ENCODE results near the gene KCTD10.

KCTD10 gene

DNA sequence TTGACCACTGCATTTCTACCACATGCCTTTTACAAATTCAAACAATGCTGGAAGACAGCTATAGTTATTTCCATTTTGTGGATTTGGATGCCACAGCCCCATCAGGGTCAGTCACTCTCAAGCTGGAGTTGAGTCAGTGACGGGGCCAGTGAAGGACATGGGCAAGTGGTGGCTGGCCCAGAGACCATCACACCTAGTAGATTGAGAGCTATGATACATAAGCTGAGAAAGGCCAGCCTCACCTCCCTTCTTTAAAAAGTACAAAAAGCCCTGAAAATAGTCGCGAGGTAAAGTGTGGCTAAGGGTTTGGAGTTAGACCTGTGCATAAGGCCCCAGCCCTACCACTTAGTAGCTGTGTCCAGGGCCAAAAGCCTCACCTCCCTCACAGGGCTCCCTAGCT lies 4.1 kb downstream of the KCTD10 start:
- no peak for DNase-seq

DNA sequence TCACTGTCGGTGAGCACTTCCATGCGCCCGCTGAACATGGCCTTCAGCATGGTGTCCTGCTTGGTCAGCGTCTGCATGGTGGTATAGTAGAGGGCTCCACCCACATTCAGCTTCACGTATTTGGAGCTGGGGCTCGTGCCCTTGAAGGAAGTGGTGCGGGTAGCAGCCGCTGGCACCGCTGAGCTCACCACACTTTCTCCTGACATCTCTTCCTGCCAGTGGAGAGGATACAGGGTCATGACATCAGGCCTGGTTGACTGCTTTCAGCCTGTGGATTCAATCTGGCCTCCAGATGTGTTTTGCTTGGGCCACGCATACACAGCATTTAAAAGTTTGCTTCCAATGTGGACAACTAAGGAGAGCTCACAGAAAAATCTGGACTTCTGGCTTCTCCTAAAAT lies 7.6 kb downstream of the KCTD10 start:
- DNase-seq, result no peak

DNA sequence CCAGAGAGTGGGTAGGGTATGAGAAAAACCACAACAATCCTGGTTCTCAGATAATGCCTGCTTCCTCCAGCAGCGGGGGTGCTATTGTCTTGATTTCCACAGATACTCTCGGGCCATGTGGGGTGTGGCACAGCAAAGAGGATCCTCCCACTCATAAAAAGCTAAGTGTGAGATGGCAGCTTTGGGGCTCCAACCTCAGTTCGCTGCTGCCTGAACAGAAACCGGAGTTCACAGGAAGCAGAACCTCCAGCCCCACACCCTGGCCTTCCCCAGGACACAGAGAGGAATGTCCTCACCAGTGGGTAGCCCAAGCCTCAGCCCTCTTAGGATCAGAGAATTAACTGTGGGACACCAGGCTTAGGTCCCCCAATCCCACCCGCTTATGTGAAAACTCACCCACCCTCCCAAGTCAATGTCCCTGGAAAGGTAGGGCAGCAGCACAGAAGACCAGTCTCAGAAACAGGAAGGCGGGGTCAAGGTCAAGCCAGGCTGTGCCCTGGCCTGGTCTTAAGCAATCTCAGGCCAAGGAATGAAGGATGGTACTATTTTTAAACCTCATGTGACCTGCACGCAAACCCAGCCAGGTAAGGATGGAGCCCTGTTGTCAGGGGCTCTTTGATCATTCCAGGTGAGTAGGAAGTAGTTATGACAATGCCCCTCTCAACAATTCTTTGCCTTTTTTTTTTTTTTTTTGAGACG lies 9.0 kb downstream of the KCTD10 start:
- DNase-seq, result no peak

DNA sequence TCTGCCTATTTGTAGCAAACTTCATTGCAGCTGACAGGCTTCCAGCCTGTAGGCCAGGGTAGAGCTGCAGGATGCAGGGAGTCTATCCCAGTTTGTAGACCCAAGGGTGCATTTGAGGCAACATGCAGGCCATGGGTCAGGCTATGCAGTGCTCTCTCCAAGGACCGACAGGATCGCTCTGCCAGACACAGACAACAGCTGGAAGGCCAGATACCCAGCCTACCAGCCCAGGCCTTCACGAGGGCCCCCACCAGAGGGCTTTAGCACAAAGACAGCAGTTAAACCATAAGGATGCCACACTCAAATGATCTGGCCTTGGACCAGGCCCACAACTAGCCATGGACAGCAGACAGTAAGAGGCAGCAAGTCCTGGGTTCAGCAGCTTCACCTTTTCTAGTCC lies 10.3 kb downstream of the KCTD10 start:
- no peak for DNase-seq

DNA sequence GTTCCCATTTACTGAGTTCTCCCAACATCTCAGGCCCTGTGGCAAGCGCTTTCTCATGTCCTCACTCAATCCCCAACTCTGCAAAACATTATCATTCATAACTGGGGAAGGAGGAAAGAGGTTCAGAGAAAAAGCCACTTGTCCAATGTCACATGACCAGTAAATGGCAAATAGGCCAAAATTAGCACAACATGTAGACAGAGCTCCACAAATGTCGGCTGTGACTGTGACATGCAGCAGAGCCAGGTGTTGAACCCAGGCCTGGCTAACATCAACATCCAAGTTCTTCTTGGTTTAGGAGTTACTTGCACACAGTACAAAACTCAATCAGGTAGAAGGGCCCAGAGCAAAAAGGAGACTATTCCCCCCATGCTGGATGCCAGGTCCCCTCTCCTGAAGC lies 10.8 kb downstream of the KCTD10 start:
- no peak for DNase-seq

DNA sequence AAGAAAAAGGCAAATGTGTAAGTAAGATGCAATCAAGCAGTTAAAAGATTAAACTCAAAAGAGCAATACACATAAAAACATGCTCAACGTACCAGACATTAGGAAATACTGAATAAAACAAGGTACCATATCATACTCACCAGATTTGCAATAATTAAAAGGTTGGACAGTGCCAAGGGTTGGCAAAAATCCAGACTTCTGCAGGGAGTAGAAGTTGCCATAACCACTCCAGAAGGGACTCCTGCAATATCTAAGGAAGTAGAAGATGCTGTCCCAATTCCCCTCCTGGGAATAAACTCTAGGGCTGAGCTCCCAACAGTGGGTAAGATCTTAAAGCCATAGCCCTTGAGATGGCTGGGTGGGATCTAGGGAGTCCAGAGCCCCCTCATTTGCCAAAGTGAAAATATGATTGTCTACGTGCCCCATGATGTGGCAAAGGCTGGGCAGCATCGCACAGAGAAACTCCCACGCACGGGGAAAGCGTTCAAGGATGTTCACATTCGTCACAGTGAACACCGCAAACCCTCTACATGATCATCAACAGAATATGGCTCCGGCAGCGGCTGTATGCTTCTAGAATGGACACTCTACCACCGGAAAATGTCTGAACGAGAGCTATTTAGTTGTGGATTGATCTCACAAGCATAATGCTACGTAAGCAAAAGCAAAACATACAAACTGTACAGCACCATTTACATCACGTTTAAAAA lies 12.3 kb downstream of the KCTD10 start:
- DNase-seq, result no peak

DNA sequence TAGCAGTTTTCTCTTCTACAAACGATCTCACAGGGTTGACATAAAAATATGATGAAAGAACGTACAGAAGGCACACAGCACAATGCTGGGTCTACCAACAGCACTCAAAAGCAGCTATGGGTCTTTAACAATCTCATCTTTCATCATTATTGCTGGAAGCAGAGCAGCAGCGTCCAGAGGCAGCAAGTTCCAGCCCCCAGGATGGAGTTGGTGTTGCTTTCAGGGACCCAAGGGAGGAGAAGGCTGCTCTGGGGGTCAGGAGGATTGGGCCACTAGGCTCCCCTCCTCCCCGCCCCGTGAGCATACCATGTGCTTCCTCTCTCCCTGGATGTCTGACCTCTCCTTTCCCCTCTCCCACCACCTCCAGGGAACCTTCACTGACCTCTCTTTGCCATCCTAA lies 13.3 kb downstream of the KCTD10 start:
- no peak for DNase-seq

DNA sequence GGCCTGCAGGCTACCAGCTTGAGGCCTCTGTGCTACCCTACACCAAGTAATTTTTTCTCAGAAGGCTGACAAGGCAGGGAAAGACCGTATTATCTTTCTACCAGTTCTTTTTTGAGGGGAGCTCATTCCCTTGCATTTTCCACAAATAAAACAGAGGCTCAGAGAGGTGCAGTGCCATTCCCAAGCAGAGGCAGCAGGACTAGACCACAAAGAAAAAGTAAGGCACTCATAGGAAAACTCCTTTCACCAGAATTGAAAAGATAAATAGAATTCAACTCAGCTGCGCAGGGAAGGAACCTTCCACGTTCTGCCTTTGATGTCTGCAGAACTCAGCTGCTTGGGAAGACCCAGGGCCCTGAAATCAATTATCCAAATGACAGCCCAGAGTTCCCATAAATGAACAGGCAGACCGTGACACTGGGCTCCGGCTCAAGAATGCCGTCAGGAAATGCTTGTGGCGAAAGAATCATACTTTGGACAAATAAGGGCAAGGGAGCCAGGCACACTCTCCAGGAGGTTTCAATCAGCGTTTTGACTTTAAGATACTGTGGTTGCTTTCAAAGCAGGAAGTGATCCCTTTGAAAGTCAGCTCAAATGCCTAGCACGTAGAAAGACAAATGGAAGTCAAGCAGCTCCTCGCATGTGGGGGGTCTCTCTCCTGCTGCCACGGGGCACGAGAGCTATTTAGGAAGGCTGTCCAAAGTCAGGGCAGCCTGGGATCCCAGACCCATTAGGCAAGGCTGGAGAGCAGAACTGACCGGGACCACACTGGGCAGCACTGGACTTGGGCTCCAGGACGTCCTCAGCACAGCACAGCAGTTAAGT lies 14.0 kb downstream of the KCTD10 start:
- no peak for DNase-seq

DNA sequence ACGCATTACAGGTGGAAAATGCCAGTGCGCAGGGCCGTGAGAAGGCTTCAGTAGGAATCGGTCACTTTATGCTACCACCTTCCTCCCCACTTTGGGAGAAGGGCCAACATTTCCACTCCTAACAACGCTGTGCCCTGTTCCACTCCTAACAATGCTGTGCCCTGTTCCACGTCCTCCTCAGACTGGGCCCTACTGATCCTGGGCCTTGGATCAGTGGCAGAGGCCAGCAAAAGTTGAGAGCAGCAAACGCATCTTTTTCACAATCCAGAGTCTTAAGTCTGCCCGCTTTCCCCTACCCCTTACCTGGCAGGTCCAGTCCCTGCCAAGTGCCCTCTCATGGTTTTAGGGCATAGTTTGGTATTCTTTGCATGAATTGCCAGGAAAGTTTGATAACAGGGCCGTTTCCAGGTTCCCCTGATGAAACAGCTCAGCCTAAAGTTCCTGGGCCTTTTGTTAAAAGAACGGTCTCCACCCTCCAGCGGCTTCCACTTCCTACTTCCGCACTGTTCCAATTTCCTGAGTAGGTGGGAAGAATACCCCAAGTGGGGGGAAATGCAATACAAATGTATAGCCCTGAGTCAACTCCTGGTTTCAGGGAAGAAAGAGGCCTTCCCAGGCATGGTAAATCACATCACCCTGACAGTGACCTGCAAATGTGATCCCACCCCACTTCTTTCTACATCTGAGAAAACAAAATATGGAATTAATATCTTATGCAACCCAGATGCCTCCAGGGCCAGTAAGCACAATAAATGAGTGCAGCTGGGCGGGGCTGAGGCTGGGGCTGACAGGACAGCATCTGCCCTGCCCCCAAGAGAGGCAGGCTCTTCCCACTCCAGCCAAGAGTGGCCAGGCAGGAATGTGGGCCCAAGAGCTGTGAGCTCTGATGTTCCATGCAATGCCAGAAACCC lies 15.0 kb downstream of the KCTD10 start:
- DNase-seq, result no peak

DNA sequence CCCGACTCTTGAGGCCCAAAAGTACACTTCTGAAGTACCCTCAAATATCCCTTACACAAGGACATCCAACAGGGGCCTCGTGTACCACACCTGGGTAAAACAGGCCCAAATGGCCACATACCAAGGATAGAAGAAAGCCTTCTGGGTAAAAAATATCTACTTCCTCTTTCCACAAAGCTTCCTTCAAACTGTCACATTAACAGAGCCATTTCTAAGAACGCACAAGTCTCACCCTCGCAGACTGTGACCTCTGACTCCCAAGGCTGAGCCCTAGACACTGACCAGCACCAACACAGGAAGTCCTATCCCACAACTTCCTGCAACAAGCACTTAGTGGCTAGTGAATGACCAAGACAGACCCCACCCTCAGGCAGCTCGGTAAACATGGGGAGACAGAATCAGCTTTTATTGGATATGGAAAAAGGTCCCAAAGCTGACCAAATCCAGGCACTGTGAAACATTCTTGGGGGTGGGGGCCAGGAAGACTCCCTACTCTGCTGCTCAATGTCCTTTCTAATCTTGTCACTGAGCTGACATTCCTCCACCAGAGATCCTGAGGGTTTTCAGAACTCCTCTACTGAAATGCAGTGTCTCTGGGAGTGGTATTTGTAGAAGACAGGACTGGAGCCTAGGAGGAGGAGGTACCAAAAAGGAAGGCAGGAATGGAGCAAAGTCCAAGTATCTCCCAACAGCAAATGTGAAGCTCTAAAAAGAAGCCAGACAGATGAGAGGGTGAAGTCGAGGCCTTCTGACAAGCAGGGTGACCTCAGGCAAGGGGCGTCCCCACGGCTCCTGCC lies 15.9 kb downstream of the KCTD10 start:
- no peak for DNase-seq

DNA sequence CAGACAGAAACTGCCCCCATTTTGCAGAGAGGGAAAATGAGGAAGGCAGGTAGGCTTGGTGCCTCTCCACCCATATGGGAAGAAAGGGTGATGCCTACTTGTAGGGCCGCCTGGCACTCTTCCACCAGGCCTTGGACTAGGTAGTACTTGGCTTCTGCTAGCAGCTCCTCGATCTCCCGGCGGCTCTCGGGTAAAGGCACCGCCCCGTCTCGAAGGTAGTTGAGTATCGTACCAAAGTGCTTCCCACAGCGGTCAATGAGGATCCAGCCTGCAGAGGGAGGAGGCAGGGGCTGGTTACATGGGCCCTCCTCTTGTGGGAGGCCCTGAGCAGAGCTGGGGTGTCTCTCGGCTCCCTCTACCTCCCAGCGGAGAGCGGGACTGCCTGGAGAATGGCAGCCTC lies 16.6 kb downstream of the KCTD10 start:
- DNase-seq, result no peak

DNA sequence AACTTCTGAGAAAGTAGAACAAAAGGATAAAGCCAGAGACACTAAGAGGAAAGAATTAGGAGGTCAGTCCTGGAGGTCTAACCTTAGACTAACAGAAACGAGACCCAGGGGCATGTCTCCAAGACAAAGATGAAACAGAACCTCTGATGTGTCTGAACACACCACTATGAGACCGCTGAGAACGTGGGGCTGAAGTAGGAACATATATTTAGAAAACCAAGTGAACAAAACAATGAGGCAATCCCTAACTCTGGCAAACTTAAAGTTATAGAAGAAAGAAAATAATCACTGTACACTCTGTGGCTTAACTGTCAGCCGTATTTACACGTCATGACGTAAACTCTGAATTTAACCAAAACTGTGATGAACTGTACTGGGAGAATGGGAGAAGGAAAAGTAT lies 17.9 kb downstream of the KCTD10 start:
- DNase-seq, result no peak

DNA sequence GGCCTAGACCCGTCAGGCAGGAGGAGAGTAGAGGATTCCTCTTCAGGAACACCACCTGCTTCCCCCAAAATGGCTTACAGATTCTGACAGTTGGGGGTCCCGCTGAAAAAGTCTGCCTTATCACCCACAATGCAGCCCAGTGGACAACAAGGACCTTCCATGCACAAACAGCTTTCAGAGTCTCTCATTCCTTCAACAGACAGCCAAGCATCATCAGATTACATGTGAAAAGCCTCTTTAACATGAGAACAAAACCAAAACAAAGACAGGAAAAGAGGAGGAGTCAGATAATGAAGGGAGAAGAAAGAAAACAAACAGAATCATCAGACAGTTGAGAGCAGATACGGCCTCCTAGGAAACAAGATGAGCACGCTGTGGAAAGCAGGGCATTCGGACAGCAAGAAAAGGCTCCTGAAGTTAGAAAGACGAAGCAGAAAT lies 18.3 kb downstream of the KCTD10 start:
- no peak for DNase-seq

DNA sequence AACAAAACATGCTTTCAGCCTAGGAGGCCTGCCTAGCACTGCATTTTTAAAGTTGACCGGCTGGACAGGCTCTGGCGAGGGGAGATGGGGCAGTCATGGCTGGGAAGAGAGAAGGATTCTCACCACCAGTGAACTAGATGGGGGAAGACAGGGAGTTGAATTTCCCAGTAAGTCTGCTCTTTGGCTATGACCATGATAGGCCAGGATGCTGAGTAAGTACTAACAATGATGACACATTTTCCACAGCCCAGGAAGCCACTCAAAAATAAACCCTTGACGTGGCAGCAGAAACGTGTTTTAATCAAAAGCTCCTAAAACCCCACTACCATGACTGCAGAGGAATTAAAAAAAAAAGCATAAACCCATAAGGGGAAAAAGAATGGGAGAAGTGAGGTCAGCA lies 19.0 kb downstream of the KCTD10 start:
- DNase-seq, result no peak

DNA sequence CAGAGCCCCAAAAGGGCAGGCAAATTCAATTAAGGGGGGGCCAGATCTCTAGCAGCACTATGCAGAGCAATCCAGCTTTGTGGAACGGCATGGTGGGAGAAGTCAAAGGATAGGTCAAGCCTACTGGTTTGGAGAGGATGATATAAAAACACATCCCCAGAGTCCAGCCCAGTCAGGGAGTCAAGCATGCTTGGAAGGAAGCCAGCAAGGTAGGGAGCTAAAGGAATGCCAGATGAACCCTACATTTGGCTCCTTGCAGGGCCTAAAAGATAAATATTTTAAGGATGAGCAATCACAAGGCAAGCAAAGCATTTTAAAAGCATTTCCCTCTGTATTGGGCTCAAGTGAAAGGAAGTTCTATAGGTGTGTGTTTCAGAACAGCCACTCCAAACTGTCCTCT lies 21.4 kb downstream of the KCTD10 start:
- no peak for DNase-seq

DNA sequence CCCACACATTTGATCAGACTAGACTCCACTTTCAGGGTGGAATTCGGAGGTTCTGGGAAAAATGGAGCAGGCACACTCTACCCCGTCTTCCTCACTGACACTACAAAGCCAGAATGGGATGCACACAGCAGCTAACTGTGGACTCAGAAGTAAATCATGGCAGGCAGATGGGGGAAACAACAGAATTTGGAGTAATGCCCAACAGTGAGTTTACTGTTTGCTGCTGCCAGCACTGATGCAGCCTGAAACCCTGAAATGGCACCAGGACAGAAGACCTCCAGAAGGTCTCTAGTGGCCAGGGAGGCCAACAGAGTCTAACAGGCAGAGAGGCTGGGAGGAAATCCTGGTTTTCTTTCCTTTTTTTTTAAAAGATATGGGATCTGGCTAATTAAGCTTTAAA lies 24.6 kb downstream of the KCTD10 start:
- DNase-seq, result peak in 1 of 2 experiments; percentile 33

DNA sequence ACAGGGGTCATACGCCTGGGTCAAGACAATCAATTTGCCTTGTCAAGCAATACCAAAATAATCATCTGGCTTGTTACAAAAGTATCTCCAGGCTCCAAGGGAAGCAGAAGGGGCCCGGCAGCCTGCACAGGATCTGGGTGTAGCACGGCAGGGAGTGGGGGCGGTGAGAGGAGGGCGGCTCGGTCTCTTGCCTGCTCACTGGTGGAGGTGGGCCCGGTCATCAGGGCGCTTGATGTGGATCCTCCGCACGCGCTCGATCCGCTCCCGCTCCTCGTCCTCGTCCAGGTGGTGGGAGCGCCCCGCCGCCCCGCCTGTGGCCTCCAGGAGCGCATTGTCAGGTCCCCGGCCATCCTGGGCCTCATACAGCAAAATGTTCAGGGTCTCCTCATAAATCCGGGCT lies 25.7 kb downstream of the KCTD10 start:
- DNase-seq, result no peak

DNA sequence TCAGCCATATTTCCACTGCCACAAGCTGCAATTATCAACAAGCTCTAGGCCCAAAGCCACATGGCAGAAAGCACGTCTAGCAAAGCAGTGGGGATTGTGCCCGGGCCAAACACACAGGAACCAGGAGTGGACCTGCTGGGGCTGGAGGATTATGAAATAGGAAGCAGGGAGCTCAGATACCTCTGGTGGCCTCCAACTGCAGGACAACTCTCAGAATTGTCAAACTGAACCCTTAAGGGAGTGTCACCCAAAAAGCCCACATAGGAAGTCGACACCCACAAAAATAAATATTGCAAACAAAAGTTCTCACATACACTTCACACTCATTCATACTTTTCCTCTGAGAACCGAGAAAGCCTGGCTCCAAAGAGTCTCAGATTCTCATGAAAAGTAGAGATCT lies 26.1 kb downstream of the KCTD10 start:
- DNase-seq, result no peak

DNA sequence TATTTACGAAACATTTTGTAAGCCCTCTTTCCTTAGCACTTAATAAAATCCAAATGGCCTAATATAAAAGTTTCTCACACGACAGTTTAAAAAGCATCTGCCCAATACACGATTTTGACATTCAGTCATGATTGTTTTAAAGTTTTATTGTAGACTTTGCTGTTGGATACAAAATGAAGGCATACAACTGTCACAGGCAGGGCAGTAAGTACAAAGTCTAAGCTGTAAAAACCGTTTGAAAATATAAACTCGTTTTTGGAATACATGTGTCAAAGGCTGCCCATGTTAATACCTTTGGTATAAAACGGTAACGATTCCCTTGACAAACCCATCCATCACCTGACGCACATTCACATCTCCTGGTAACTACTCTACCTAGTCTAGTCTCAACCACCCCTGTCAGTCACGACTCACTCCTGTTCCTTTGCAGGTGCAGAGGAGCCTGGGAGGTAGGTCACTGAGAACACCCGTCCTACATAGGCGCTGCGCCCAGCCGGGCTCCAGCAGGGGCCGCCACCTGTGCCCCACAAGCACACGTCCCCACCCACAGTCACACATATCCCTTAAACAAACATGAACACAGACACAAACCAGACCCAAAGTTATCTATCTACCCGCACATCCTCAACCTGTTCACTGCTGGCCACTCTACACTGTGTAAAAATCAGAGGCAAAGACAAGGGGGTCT lies 27.1 kb downstream of the KCTD10 start:
- no peak for DNase-seq

DNA sequence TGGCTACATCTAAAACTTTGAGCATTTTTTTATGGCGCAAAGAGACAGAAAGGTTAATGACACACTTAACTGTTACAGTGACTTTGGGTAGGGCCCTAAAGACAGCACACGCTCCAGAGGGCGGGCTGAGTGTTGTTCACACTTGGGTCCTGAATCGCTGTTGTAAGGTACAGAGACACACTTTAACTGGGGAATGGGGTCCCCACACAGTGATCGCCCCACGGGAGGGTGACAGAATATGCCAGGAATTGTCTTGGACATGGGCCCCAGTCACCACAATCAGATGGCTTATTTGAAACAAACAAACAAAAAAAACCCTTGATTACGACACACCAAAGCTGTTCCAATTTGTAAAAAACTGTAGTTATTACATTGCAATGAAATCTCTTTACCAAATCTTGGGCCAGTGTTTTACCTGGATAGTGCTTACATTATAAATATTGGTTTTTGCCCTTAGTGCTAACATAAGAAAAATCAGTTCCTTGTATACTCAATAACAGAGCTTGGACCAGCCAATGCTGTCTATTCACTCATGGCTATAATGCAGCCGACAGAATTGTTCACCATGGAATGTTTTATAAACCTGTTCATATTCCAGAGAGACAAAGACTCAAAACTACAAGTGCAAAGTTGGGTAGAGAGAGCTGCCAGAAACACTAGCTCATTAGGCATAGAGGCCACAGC lies 28.3 kb downstream of the KCTD10 start:
- DNase-seq, result no peak

DNA sequence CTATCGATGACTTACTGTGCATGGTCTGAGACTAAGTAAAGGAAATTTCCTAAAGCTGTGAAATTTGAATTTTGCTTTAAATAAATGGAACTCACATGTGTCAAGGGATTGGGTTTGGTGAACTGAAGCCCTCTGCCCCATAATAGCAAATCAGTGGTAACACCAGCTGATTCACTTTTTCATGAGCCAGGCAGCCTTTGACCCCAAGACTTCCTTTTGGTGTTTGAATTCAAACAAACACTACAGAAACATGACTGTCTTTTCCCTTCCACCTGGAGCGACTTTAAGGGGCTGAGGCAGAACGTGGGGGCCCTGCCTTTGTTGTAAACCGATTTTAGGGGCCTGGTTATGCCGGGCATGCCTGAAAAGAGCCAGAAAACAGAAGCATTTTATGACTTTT lies 28.8 kb downstream of the KCTD10 start:
- DNase-seq, result no peak
